Liver (tissue), 9 donors: Measurements from ENCODE around the gene TRMT1. TPM values are rescaled to one million over a fixed set of nuclear protein-coding genes. Genes with fewer than 3 reads are reported as not detected.

ENCODE experiments used
- DNase-seq: peaks from one replicate; pipeline ENCODE4 v3.0.0-alpha.2; 2017; ENCODE audit warnings: low spot score
- H3K27ac ChIP-seq, 2 donors: one replicate each; pipeline ENCODE4 v1.7.0; 2013; ENCODE audit warnings: inconsistent platforms in 2 of 2, low read length in 2 of 2, control low read depth in 1 of 2, low read depth in 1 of 2, mild to moderate bottlenecking in 1 of 2
- H3K27me3 ChIP-seq, 4 donors: one replicate each; pipeline versions ENCODE4 v1.6.1 to v1.7.0; 2013; ENCODE audit warnings: low read length in 3 of 4, inconsistent platforms in 1 of 4, mild to moderate bottlenecking in 1 of 4, moderate library complexity in 1 of 4; ENCODE audit not compliant: control insufficient read depth in 4 of 4, insufficient read depth in 4 of 4
- H3K36me3 ChIP-seq, 4 donors: one replicate each; pipeline versions ENCODE4 v1.6.1 to v1.7.0; 2013; ENCODE audit warnings: low read length in 3 of 4, mild to moderate bottlenecking in 3 of 4, low read depth in 1 of 4, moderate library complexity in 1 of 4; ENCODE audit not compliant: control insufficient read depth in 4 of 4, insufficient read depth in 3 of 4
- H3K4me1 ChIP-seq, 4 donors: one replicate each; pipeline versions ENCODE4 v1.6.1 to v1.7.0; 2013; ENCODE audit warnings: low read length in 3 of 4, mild to moderate bottlenecking in 3 of 4, moderate library complexity in 1 of 4; ENCODE audit not compliant: control insufficient read depth in 4 of 4, insufficient read depth in 4 of 4
- H3K4me3 ChIP-seq, 3 donors: one replicate each; pipeline versions ENCODE4 v1.6.1 to v1.7.0; 2013; ENCODE audit warnings: low read length in 3 of 3, control low read depth in 1 of 3, low read depth in 1 of 3, mild to moderate bottlenecking in 1 of 3
- H3K9ac ChIP-seq, 2 donors: one replicate each; pipeline ENCODE4 v1.7.0; 2013; ENCODE audit warnings: low read length in 2 of 2, mild to moderate bottlenecking in 2 of 2, moderate library complexity in 2 of 2, control low read depth in 1 of 2, low read depth in 1 of 2
- H3K9me3 ChIP-seq, 4 donors: one replicate each; pipeline versions ENCODE4 v1.6.1 to v1.7.0; 2013; ENCODE audit warnings: low read length in 3 of 4; ENCODE audit not compliant: control insufficient read depth in 4 of 4
- ATF3 ChIP-seq: IDR thresholded peaks from 2 replicates; pipeline ENCODE4 v1.6.1; 2016; ENCODE audit warnings: antibody characterized with exemption
- CTCF ChIP-seq: fragments of 150-350 bp; IDR thresholded peaks from 2 replicates; pipeline ENCODE4 v1.5.1; 2017; ENCODE audit warnings: improper control_type of control experiment, low read depth, low read length; ENCODE audit not compliant: missing input control
- EGR1 ChIP-seq, 2 donors: IDR thresholded peaks; 2 replicates each; pipeline ENCODE4 v1.6.1; 2016 to 2018; ENCODE audit warnings: antibody characterized with exemption in 2 of 2, low read depth in 2 of 2
- FOXA1 ChIP-seq: IDR thresholded peaks from 2 replicates; pipeline ENCODE4 v1.6.1; 2016; ENCODE audit warnings: antibody characterized with exemption
- FOXA2 ChIP-seq: IDR thresholded peaks from 2 replicates; pipeline ENCODE4 v1.6.1; 2016; ENCODE audit warnings: antibody characterized with exemption
- GABPA ChIP-seq, 2 donors: IDR thresholded peaks in 1 of 2; conservative IDR thresholded peaks in 1 of 2; 2 replicates each; pipeline ENCODE4 v1.6.1; 2016; ENCODE audit warnings: antibody characterized with exemption in 2 of 2, mild to moderate bottlenecking in 1 of 2, moderate library complexity in 1 of 2
- HNF4A ChIP-seq, 2 donors: conservative IDR thresholded peaks; 2 replicates each; pipeline ENCODE4 v1.6.1; 2016; ENCODE audit warnings: antibody characterized with exemption in 2 of 2, mild to moderate bottlenecking in 2 of 2
- HNF4G ChIP-seq: IDR thresholded peaks from 2 replicates; pipeline ENCODE4 v1.6.1; 2016; ENCODE audit warnings: antibody characterized with exemption
- JUND ChIP-seq, 2 donors: IDR thresholded peaks; 2 replicates each; pipeline ENCODE4 v1.6.1; 2016; ENCODE audit warnings: antibody characterized with exemption in 2 of 2
- MAX ChIP-seq: IDR thresholded peaks from 2 replicates; pipeline ENCODE4 v1.6.1; 2016; ENCODE audit warnings: antibody characterized with exemption
- NR2F2 ChIP-seq: IDR thresholded peaks from 2 replicates; pipeline ENCODE4 v1.6.1; 2016; ENCODE audit warnings: antibody characterized with exemption
- RAD21 ChIP-seq, 2 donors: IDR thresholded peaks; 2 replicates each; pipeline ENCODE4 v1.6.1; 2016; ENCODE audit warnings: antibody characterized with exemption in 2 of 2, mild to moderate bottlenecking in 2 of 2
- REST ChIP-seq: IDR thresholded peaks from 2 replicates; pipeline ENCODE4 v1.6.1; 2016; ENCODE audit warnings: antibody characterized with exemption, mild to moderate bottlenecking
- YY1 ChIP-seq: IDR thresholded peaks from 2 replicates; pipeline ENCODE4 v1.6.1; 2016; ENCODE audit warnings: antibody characterized with exemption, mild to moderate bottlenecking
- ZBTB33 ChIP-seq: IDR thresholded peaks from 2 replicates; pipeline ENCODE4 v1.6.1; 2016; ENCODE audit warnings: antibody characterized with exemption
- WGBS: extraction: QIAGEN DNeasy Blood & Tissue Kit; methylation state at CpG from one replicate; pipeline ENCODE4 v1.1.7; 2013; 5-methylcytosine and 5-hydroxymethylcytosine counted together
- polyA plus RNA-seq, 2 donors: library from polyadenylated mRNA; stranded (reverse) in 1 of 2; unstranded in 1 of 2; fragments of 200-250 nt in 1 of 2; fragments of >200 nt in 1 of 2; fragmentation: Nextera tagmentation in 1 of 2; extraction: Ambion mirVana in 1 of 2; gene quantifications; one replicate each; pipeline versions ENCODE4 v1.2.1 to v1.2.3, GENCODE V29; 2013 to 2015
- total RNA-seq, 2 donors: library from RNA; depleted of rRNA; stranded (reverse); fragments of >200 nt; gene quantifications; one replicate each; pipeline ENCODE4 v1.2.3, GENCODE V29; 2014
- donor health status: healthy.
- donor health status: healthy.
- donor health status: healthy.
- donor health status: healthy.
- donor health status: healthy.

TRMT1 gene
- total and polyA plus RNA-seq, 4 donors, result 8.3 to 15.6 (median 11.7) TPM

GRCh38 chr19:13118424-13119193, 2.1 kb upstream of the TRMT1 start:
- H3K4me1 ChIP-seq, result peaks cover 12 to 42% (median 31%) of the 10 kb centered on the region in 4 donors
- DNase-seq, result peak; percentile 68
- TF ChIP-seq CTCF, result no peak
- WGBS, result under 1% methylated on average over 57 of the region's 57 CpGs
- peak overlapping the region in 1 of 2 donors; percentile 51 for H3K27ac ChIP-seq
- H3K4me3 ChIP-seq, result peak overlapping the region; percentile 76 to 93 (median 87)
- peaks cover 0 to 2% (median 0%) of the 10 kb centered on the region in 4 donors for H3K36me3 ChIP-seq
- H3K9ac ChIP-seq, result peak overlapping the region in 1 of 2 donors; percentile 1
- H3K9me3 ChIP-seq, result no peaks in the 10 kb centered on the region
- H3K27me3 ChIP-seq, result no peaks in the 10 kb centered on the region

GRCh38 chr19:13117772-13118423, 1.4 kb upstream of the TRMT1 start, which contains the start of gene NACC1:
TSS of gene NACC1 (plus strand) at chr19:13118264. CDS start at chr19:13135208, 16,944 bp downstream.
- Histone ChIP-seq H3K36me3 (peaks cover 0 to 2% (median under 1%) of the 10 kb centered on the region in 4 donors), H3K4me3 (peak within 1 kb of the TSS; percentile 90 to 100 (median 93)), H3K9me3 (no peaks in the 10 kb centered on the region), H3K4me1 (peaks cover 12 to 42% (median 31%) of the 10 kb centered on the region in 4 donors), H3K9ac (peak within 1 kb of the TSS; percentile 43 to 91), H3K27ac (peak within 1 kb of the TSS; percentile 78 to 82), H3K27me3 (no peaks in the 10 kb centered on the region)
- DNase-seq, result peak; percentile 90
- WGBS, result 2% methylated on average over 65 of the region's 65 CpGs
- TF ChIP-seq CTCF (no peak), FOXA2 (no peak), REST (no peak), HNF4A (conservative IDR thresholded peaks at IDR 0.05) (no peak), MAX (no peak), GABPA (IDR thresholded peaks at IDR 0.05 in 1 of 2, conservative IDR thresholded peaks at IDR 0.05 in 1 of 2) (no peak), FOXA1 (no peak), YY1 (no peak), NR2F2 (no peak), RAD21 (IDR thresholded peaks at IDR 0.05) (no peak), ZBTB33 (no peak), ATF3 (no peak), EGR1 (IDR thresholded peaks at IDR 0.05; ENCODE audit: low read depth in 2 of 2) (no peak), HNF4G (no peak), JUND (IDR thresholded peaks at IDR 0.05) (no peak)
